Cardiac ventricle fibroblast (primary cell): Measurements from ENCODE around the gene OR11L1. TPM values are rescaled to one million over a fixed set of nuclear protein-coding genes. Genes with fewer than 3 reads are reported as not detected.

Experiments
- total RNA-seq: library from RNA; depleted of rRNA; stranded (reverse); fragments of >200 nt; gene quantifications from 2 replicates; pipeline ENCODE4 v1.2.3, GENCODE V29; 2015

OR11L1 gene, protein sequence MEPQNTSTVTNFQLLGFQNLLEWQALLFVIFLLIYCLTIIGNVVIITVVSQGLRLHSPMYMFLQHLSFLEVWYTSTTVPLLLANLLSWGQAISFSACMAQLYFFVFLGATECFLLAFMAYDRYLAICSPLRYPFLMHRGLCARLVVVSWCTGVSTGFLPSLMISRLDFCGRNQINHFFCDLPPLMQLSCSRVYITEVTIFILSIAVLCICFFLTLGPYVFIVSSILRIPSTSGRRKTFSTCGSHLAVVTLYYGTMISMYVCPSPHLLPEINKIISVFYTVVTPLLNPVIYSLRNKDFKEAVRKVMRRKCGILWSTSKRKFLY
- total RNA-seq: not detected in 2 replicates

DNA sequence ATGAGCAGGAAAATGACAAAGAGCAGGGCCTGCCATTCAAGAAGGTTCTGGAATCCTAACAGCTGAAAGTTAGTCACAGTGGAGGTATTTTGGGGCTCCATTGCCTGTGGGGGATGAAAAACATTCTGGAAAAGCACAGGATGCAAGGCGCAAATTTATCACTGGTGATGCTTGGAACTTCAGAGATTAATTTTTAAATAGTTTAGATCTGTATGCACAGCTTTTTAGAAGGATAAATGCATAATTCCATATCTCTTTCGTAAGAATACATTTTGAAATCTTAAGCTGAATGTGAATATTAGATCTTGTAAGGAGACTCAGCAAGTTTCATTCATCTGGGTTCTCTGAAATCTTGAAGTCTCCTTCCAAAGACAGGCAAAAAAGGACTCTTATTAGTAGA lies at the start of gene OR11L1:
TSS of gene OR11L1 (minus strand) at position 101 of the 400 bp plus-strand sequence. CDS start at position 101, 0 bp downstream.

DNA sequence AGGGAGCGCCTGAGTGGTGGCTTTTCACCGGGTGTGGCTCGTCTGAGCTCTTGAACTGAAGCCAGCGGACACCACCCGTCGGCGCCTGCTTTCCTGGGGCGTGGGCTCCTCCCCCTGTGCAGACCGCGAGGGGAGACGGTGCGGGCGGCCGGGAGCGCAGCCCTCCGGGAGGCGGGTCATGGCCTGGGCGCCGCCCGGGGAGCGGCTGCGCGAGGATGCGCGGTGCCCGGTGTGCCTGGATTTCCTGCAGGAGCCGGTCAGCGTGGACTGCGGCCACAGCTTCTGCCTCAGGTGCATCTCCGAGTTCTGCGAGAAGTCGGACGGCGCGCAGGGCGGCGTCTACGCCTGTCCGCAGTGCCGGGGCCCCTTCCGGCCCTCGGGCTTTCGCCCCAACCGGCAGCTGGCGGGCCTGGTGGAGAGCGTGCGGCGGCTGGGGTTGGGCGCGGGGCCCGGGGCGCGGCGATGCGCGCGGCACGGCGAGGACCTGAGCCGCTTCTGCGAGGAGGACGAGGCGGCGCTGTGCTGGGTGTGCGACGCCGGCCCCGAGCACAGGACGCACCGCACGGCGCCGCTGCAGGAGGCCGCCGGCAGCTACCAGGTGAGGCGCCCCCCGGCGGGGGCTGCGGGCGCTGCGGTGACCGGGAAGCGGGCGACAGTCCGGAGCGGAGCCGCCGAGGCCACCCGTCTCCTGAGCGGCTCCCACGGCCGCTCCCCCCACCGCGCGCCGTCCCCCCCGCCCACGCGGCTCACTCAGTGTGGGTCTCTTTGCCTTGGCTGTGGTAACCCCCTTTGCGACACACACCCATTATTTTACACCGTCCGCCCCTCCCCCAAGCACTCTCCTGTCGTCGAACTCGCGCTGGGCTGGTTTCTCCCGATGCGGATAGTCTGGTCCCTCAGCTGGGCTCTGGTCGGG lies 15.6 kb upstream of the OR11L1 start, which contains the start of gene TRIM58:
TSS of gene TRIM58 (plus strand) at position 119 of the 916 bp plus-strand sequence. CDS start at position 179, 60 bp downstream.

DNA sequence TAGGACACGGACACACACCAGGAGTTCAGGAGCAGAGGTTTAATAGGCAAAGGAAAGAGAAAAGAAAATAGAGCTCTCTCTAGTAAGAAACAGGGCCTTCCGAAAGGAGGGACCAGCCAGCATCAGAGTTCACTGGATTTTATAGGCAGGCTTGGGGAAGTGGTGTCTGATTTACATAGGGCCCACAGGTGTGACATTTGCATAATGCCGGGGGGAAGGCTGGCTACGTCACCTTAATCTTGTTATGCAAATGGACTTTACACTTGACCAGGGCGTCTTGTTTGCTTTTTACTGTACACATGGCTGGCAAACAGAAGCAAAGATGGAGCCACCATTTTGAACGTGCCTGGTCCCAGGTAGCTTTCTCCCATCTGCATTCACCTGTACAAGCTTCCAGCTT lies 17.7 kb downstream of the OR11L1 start, which contains the start of gene OR14A16:
TSS of gene OR14A16 (minus strand) at position 97 of the 400 bp plus-strand sequence. CDS start 8,390 bp downstream, outside the sequence.

Other genes starting within 250 kb of the OR11L1 start
- gene OR2G3, start 236.3 kb downstream of the OR11L1 start, total RNA-seq: not detected in 2 replicates
- gene OR13G1, start 162.2 kb downstream of the OR11L1 start, total RNA-seq: not detected in 2 replicates
- gene OR6F1, start 125.2 kb downstream of the OR11L1 start, total RNA-seq: not detected in 2 replicates
- not detected in 2 replicates for gene OR14K1, start 103.3 kb downstream of the OR11L1 start, total RNA-seq
- gene OR14A2, start 93.8 kb downstream of the OR11L1 start, total RNA-seq: not detected in 2 replicates
- not detected in 2 replicates for gene OR1C1, start 81.3 kb downstream of the OR11L1 start, total RNA-seq
- gene OR14A16, start 17.8 kb downstream of the OR11L1 start, total RNA-seq: not detected in 2 replicates
- gene TRIM58, start 15.3 kb upstream of the OR11L1 start, total RNA-seq: not detected in 2 replicates
- gene OR2W3, start 53.7 kb upstream of the OR11L1 start, total RNA-seq: not detected in 2 replicates
- gene OR2T8, start 78.4 kb upstream of the OR11L1 start, total RNA-seq: not detected in 2 replicates
- not detected in 2 replicates for gene OR2AJ1, start 83.0 kb upstream of the OR11L1 start, total RNA-seq
- not detected in 2 replicates for gene OR2L8, start 107.0 kb upstream of the OR11L1 start, total RNA-seq
- gene OR2AK2, start 123.3 kb upstream of the OR11L1 start, total RNA-seq: not detected in 2 replicates
- gene OR2L5, start 171.8 kb upstream of the OR11L1 start, total RNA-seq: not detected in 2 replicates
- gene OR2L2, start 188.2 kb upstream of the OR11L1 start, total RNA-seq: not detected in 2 replicates
- gene OR2L3, start 204.9 kb upstream of the OR11L1 start, total RNA-seq: not detected in 2 replicates